ENCODE results near the gene COG6. TPM values are rescaled to one million over a fixed set of nuclear protein-coding genes. Genes with fewer than 3 reads are reported as not detected.

COG6 gene
- total RNA-seq, 1 experiment from 2014 or later = 16.0 TPM

DNA sequence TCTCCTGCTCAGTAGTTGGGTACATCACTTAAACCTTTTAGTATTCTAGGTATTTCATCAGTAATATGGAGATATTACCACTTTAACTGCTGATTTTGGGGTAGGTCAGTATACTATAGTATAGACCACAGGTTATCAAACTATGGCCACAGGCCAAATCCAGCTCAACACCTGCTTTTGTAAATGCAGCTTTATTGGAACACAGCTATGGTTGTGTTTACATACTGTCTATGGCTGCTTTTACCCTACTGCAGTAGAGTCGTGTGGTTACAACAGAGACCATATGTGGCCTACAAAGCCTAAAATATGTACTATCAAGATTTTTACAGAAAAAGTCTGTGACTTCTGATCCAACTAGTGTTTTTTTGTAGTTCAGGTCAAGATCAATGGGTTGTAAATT, 10.3 kb downstream of the COG6 start:
- Histone ChIP-seq H3K27ac (ENCODE audit: low read length) (no peak overlapping the region), H3K9me2 (replicated peaks; ENCODE audit: low read length) (no peaks in the 10 kb centered on the region), H3K4me3 (ENCODE audit: low read length) (no peak overlapping the region), H2AFZ (ENCODE audit: low read length) (no peak overlapping the region), H3K4me1 (ENCODE audit: insufficient read depth, low read length) (no peaks in the 10 kb centered on the region), H3K9ac (ENCODE audit: low read length) (no peak overlapping the region), H3K27me3 (ENCODE audit: low read length) (no peaks in the 10 kb centered on the region), H3K36me3 (ENCODE audit: low read depth, low read length) (no peaks in the 10 kb centered on the region), H4K20me1 (ENCODE audit: low read length) (no peaks in the 10 kb centered on the region), H3K9me3 (ENCODE audit: low read length) (no peaks in the 10 kb centered on the region), H3F3A (ENCODE audit: low read length, unreplicated experiment) (no peaks in the 10 kb centered on the region), H3K4me2 (ENCODE audit: low read length) (no peak overlapping the region), H3K79me2 (ENCODE audit: low read length) (no peaks in the 10 kb centered on the region)
- TF ChIP-seq EZH2phosphoT487 (IDR thresholded peaks at IDR 0.05; ENCODE audit: borderline replicate concordance, low read length) (no peak), EZH2 (IDR thresholded peaks at IDR 0.05; ENCODE audit: low read length, unreplicated experiment) (no peak)
- TF ChIP-seq, protein P1, sequence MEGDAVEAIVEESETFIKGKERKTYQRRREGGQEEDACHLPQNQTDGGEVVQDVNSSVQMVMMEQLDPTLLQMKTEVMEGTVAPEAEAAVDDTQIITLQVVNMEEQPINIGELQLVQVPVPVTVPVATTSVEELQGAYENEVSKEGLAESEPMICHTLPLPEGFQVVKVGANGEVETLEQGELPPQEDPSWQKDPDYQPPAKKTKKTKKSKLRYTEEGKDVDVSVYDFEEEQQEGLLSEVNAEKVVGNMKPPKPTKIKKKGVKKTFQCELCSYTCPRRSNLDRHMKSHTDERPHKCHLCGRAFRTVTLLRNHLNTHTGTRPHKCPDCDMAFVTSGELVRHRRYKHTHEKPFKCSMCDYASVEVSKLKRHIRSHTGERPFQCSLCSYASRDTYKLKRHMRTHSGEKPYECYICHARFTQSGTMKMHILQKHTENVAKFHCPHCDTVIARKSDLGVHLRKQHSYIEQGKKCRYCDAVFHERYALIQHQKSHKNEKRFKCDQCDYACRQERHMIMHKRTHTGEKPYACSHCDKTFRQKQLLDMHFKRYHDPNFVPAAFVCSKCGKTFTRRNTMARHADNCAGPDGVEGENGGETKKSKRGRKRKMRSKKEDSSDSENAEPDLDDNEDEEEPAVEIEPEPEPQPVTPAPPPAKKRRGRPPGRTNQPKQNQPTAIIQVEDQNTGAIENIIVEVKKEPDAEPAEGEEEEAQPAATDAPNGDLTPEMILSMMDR (conservative IDR thresholded peaks at IDR 0.05; ENCODE audit: low read depth, low read length) = no peak
- ChIA-PET CTCF (no interaction called here), POLR2A (ENCODE audit: unreplicated experiment) (no interaction called here)
- BruUV-seq (replicated peaks) = no TSS peak
- DNase-seq (no peak), ATAC-seq (no peak)
- intact Hi-C loops (cut with micrococcal nuclease) = no loop called here

- Histone ChIP-seq H3K4me3 (ENCODE audit: low read length) (no peak overlapping the region), H4K20me1 (ENCODE audit: low read length) (no peaks in the 10 kb centered on the region), H3K79me2 (ENCODE audit: low read length) (no peaks in the 10 kb centered on the region), H3K36me3 (ENCODE audit: low read depth, low read length) (no peaks in the 10 kb centered on the region), H2AFZ (ENCODE audit: low read length) (no peak overlapping the region), H3K9me3 (ENCODE audit: low read length) (no peaks in the 10 kb centered on the region), H3F3A (ENCODE audit: low read length, unreplicated experiment) (no peaks in the 10 kb centered on the region), H3K9ac (ENCODE audit: low read length) (no peak overlapping the region), H3K9me2 (replicated peaks; ENCODE audit: low read length) (no peaks in the 10 kb centered on the region), H3K27ac (ENCODE audit: low read length) (no peak overlapping the region), H3K4me2 (ENCODE audit: low read length) (no peak overlapping the region), H3K27me3 (ENCODE audit: low read length) (no peaks in the 10 kb centered on the region), H3K4me1 (ENCODE audit: insufficient read depth, low read length) (no peaks in the 10 kb centered on the region)
- CTCF ChIA-PET = no interaction called here
- BruUV-seq (replicated peaks) = no TSS peak
- intact Hi-C loops (cut with micrococcal nuclease) = no loop called here
- TF ChIP-seq EZH2 (IDR thresholded peaks at IDR 0.05; ENCODE audit: low read length, unreplicated experiment) (no peak), EZH2phosphoT487 (IDR thresholded peaks at IDR 0.05; ENCODE audit: borderline replicate concordance, low read length) (no peak)
- TF ChIP-seq, protein P1 (conservative IDR thresholded peaks at IDR 0.05; ENCODE audit: low read depth, low read length) = no peak
- POLR2A ChIA-PET (ENCODE audit: unreplicated experiment) = no interaction called here
- DNase-seq = no peak
- ATAC-seq = no peak
Measured at GRCh38 chr13:39670445-39670844, 15.0 kb downstream of the COG6 start.

DNA sequence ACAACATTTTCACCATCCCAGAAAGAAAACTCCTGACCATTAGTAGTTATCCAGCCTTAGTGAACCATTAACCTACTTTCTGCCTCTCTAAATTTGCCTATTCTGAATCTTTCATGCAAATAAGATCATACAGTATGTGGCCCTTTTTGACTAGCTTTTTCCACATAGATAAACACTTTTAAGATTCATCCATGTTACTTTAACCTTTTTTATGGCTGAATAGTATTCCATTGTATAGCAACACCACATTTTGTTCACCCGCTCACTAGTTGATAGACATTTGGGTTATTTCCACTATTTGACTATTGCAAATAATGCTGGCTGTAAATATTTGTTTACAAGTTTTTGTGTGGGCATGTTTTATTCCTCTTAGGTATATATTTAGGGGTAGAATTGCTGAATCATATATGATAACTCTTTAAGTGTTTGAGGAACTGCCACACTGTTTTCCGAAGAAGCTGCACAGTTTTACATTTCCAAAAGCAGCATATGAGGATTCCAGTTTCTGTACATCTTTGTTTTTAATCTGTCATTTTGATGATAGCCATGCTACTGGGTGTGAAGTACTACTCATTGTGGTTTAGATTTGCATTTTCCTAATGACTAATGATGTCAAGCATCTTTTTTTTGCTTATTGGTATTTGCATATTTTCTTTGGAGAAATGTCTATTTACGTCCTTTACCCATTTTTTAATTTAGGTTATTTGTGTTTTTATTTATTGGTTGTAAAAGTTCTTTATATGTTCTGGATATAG, 17.1 kb downstream of the COG6 start:
- ChIA-PET CTCF (no interaction called here), POLR2A (ENCODE audit: unreplicated experiment) (no interaction called here)
- no peaks in the 10 kb centered on the region for H3K9me3 ChIP-seq (ENCODE audit: low read length)
- no peak for DNase-seq
- H3K9ac ChIP-seq (ENCODE audit: low read length) = no peak overlapping the region
- H3K4me3 ChIP-seq (ENCODE audit: low read length) = no peak overlapping the region
- ATAC-seq = no peak
- intact Hi-C loops (cut with micrococcal nuclease) = no loop called here
- H3K4me2 ChIP-seq (ENCODE audit: low read length) = no peak overlapping the region
- H3K9me2 ChIP-seq (replicated peaks; ENCODE audit: low read length) = no peaks in the 10 kb centered on the region
- H3K27me3 ChIP-seq (ENCODE audit: low read length) = no peaks in the 10 kb centered on the region
- no peaks in the 10 kb centered on the region for H3K4me1 ChIP-seq (ENCODE audit: insufficient read depth, low read length)
- H2AFZ ChIP-seq (ENCODE audit: low read length) = no peak overlapping the region
- no peak for TF ChIP-seq EZH2phosphoT487 (IDR thresholded peaks at IDR 0.05; ENCODE audit: borderline replicate concordance, low read length)
- H3F3A ChIP-seq (ENCODE audit: low read length, unreplicated experiment) = no peaks in the 10 kb centered on the region
- H3K36me3 ChIP-seq (ENCODE audit: low read depth, low read length) = no peaks in the 10 kb centered on the region
- no peak overlapping the region for H3K27ac ChIP-seq (ENCODE audit: low read length)
- H4K20me1 ChIP-seq (ENCODE audit: low read length) = no peaks in the 10 kb centered on the region
- BruUV-seq (replicated peaks) = no TSS peak
- H3K79me2 ChIP-seq (ENCODE audit: low read length) = no peaks in the 10 kb centered on the region
